Measurements from ENCODE around the gene ZNF747. TPM values are rescaled to one million over a fixed set of nuclear protein-coding genes. Genes with fewer than 3 reads are reported as not detected.

ZNF747 gene
- total and polyA plus RNA-seq, 8 donors: 6.6 to 11.8 (median 9.0) TPM

GRCh38 chr16:30571445-30572322, 37.0 kb upstream of the ZNF747 start, which contains the start of gene ZNF688:
Gene ZNF688, minus strand, starts transcription at chr16:30571714. Its CDS starts 85 bp downstream, at chr16:30571629.
- no peak for TF ChIP-seq CTCF (IDR thresholded peaks at IDR 0.05)
- H3K4me1 ChIP-seq: peaks cover 5 to 52% of the 10 kb centered on the region in 2 donors
- H3K9me3 ChIP-seq: no peaks in the 10 kb centered on the region
- H3K27me3 ChIP-seq: no peaks in the 10 kb centered on the region
- peak within 1 kb of the TSS; percentile 98 to 99 for H3K27ac ChIP-seq
- H3K36me3 ChIP-seq: peaks cover 0 to 6% of the 10 kb centered on the region in 2 donors
- intact Hi-C loops (cut with DNase I): no loop called here
- ATAC-seq: peak; percentile 89
- peak; percentile 95 to 98 (median 95) for DNase-seq
- H3K4me3 ChIP-seq: peak within 1 kb of the TSS; percentile 74 to 86

- intact Hi-C loops (cut with DNase I): no loop called here
- no peak for TF ChIP-seq CTCF (IDR thresholded peaks at IDR 0.05)
- Histone ChIP-seq H3K27me3 (no peaks in the 10 kb centered on the region), H3K9me3 (no peaks in the 10 kb centered on the region), H3K4me1 (peaks cover 5 to 52% of the 10 kb centered on the region in 2 donors), H3K36me3 (no peaks in the 10 kb centered on the region), H3K27ac (peak overlapping the region; percentile 98 to 99), H3K4me3 (peak overlapping the region; percentile 74 to 86)
- ATAC-seq (peak; percentile 14), DNase-seq (peak in 1 of 4 donors; percentile 53)
These were observed 36.2 kb upstream of the ZNF747 start for GRCh38 chr16:30570636-30571444.

GRCh38 chr16:30569746-30570635, 35.3 kb upstream of the ZNF747 start:
- Histone ChIP-seq H3K9me3 (no peaks in the 10 kb centered on the region), H3K27me3 (no peaks in the 10 kb centered on the region), H3K4me1 (peaks cover 5 to 52% of the 10 kb centered on the region in 2 donors), H3K36me3 (no peaks in the 10 kb centered on the region), H3K4me3 (peak overlapping the region in 1 of 2 donors; percentile 74), H3K27ac (peak overlapping the region; percentile 98 to 99)
- DNase-seq: peak in 1 of 4 donors; percentile 72
- TF ChIP-seq CTCF (IDR thresholded peaks at IDR 0.05): no peak
- no peak for ATAC-seq
- intact Hi-C loops (cut with DNase I): no loop called here

GRCh38 chr16:30569281-30569680, 34.6 kb upstream of the ZNF747 start:
- ATAC-seq (no peak), DNase-seq (no peak)
- Histone ChIP-seq H3K9me3 (no peaks in the 10 kb centered on the region), H3K27ac (peak overlapping the region in 1 of 2 donors; percentile 39), H3K4me1 (peaks cover 5 to 52% of the 10 kb centered on the region in 2 donors), H3K27me3 (no peaks in the 10 kb centered on the region), H3K4me3 (no peak overlapping the region), H3K36me3 (no peaks in the 10 kb centered on the region)
- TF ChIP-seq CTCF (IDR thresholded peaks at IDR 0.05): no peak
- intact Hi-C loops (cut with DNase I): no loop called here
